Activated CD4-positive, CD25-positive, alpha-beta regulatory T cell treated with anti-CD3 and anti-CD28 coated beads, Interleukin-2, amount 50 U/mL, for 16 hours (primary cell): ENCODE measurements around the gene ZC3H18.
A peak's percentile ranks its signal among the peaks of the same experiment; 100 is the strongest.
"Not testable (repeated sequence)": the region's sequence is repeated elsewhere in the genome, so short reads cannot be mapped to it uniquely, and the experiment has no call there.

Experiments used
- DNase-seq: peaks from one replicate; pipeline ENCODE4 v3.0.0-alpha.2; 2020; ENCODE audit warnings: low read depth, low spot score

Gene ZC3H18

DNA sequence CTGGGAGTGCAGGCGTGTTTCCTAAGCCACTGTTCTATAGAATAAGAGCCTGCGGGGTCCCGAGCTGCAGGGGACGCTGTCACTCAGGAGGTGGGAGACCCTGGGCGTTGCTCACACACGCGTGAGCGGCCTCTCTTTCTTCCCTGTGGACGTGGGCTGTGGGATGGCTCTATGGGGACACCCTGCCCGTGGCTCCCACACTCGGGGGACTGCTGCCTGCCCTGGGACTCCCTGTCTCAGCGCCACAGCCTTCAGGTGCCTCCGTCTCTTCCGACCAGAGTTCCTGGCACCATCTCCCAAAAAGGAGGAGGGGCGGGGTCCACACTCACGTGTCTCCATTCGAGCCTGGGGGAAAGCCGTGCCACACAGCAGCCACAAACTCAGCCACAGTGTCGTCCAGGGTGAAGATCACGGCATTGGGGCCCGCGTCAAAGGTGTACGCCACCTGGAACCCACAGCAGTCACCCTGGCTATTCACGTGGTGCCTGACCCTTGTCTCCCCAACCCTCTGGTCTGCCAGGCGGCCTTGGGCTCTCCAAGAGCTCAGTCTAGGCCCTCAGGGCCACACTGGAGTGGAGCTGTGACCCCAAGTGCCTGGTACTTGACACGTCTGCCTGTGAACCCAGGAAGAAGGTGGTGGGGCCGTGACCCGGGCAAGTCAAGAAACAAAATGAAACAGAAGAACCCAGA lies 84.3 kb downstream of the ZC3H18 start:
- no peak for DNase-seq

GRCh38 chr16:88655053-88655732 lies 85.0 kb downstream of the ZC3H18 start:
- no peak for DNase-seq

- DNase-seq: no peak
Observed at GRCh38 chr16:88655733-88656281, 85.6 kb downstream of the ZC3H18 start.

DNA sequence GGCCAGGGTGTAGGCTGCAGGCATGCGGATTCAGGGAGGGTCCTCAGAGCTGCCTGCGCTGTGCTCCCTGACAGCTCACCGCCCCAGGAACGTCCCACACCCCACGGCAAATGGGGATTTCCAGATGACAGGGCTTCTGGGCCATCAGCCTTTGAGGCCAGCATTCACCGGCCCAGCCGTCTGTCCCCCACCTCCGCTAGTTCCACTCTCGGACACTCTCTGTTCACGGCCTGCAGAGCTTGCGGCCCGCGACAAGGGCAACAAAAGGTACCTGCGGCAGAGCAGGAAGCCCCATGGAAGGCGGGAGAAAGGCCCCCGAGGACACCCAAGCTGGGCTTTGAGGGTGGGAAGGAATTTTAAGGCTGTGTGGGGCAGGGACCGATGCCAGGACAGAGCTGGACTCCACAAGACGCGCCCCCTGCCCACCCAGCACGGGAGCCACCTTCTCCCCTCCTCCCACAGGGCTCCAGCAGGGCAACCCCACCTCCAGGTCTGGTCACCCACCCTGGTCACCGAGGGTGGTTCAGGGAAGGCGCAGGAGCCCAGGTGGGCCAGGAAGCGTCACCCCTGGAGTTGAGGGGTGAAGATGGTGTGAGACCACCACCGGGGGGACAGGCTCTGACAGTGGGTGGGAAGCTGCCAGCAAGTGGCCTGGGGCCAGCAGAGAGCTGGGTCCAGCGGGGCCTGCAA lies 86.2 kb downstream of the ZC3H18 start:
- no peak for DNase-seq

DNA sequence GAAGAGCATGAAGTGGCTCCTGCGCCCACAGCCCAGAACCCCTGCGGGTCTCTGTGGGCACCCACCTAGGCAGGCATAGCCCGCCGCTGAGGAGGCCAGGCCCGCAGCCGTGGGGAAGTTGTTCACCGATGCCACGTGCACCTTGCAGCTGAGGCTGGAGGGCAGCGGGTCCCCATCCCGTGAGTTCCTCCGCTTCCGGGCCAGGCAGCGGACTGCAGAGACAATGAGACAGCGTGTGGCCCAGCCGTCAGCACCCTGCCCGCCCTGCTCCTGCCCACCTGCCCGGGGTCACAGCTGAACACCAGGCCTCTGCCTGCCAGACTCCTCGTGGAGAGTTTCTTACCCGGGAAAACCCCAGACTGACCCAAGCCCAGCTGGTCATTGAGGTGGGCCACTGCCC lies 87.2 kb downstream of the ZC3H18 start:
- DNase-seq: no peak

DNA sequence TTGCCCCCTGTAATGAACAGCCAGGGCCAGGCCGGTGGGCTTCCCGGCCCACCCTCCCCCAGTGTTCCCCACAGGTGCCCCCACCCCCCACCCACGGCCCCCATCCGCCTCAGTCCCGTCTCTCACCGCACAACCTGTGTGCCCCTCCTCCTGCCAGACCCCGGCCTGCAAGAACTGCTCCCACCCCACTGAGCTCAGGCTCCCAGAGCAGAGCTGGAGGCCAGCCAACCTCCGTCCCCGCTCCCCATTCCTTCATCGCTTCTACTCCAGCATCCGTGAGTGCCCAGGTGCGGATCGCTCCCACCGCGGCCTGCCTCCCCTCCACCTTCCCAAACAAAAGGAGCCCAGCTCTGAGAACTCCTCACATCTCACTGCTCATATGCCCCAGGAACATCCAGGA lies 88.5 kb downstream of the ZC3H18 start:
- DNase-seq: no peak

DNA sequence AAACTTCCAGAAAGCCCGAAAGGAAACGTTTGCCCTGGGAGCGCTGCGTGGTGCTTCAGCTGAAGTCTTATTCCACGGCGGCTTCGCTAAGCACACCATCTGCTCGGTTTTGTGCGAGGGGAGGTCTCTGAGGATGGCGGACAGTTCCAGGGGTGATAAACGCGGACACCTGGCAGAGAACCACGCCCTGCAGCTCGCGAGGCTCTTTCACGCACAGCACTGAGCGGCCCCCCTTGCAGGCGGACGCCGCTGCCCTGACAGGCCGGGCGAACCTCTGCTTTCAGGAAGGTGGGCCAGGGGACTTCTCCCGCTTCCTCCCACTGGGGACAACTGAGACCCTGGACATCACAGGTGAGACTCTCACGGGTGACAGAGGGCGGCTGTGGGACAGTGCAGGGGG lies 89.0 kb downstream of the ZC3H18 start:
- DNase-seq: no peak

GRCh38 chr16:88661468-88661867 lies 91.3 kb downstream of the ZC3H18 start:
- DNase-seq: no peak

- DNase-seq: no peak
Observed at GRCh38 chr16:88662222-88662842, 92.1 kb downstream of the ZC3H18 start.

DNA sequence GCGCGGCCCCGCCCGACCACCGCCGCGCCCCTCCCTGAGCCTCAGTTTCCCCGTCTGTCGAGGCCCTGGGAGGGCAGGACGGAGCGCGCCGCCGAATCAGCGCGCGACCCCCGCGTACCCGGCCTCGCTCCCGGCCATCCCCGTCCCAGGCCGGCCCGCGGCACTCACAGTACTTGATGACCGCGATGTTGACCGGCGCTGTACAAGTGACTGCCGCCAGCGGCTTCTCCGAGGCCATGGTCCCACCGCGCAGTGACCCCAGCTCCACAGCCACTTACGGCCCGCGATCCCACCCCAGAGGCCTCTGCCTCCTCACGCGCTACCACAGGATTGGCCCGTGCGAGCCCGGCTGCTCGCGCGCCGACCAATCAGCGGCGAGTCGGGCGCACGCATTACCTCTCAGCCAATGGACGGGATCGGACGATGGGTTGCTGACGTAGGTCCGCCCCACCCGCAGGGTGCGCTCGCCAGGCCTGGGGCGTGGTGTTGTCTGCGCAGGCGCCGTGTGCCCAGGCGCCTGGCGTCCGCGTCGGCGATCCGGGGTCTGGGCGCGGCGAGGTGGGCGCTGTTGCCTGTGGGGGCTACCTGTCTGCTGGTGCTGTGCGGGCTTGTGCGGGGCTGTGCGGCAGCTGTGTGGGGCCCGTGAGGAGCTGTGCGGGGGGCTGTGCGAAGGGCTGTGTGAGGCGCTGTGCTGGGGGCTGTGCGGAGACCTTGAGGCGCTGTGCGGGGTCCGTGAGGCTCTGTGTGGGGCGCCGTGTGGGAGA lies 92.8 kb downstream of the ZC3H18 start, which contains the start of gene MVD:
Gene MVD (minus strand): TSS at position 249 of the 764 bp plus-strand sequence. CDS start 11 bp downstream, at position 238.
- DNase-seq: peak; percentile 92

DNA sequence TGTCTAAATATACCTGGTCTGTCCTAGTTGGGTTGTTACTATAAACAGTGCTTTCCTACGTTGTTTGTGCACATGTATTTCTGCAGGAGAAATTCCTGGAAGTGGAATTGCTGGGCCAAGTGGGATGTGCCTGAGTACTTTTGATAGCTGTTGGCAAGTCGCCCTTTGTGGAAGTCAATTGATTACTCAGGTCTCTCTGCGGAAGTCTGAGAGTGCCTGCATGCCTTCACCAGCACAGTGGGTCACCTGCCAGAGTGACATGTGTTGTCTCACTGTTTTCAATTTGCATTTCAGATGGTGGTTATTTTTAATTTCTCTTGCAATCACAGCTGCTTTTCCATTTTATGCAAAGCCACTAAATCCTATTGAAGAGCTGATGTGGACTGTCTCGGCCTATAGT lies 94.9 kb downstream of the ZC3H18 start:
- DNase-seq: no peak

- DNase-seq: no peak
Observed at GRCh38 chr16:88665570-88665969, 95.4 kb downstream of the ZC3H18 start.

DNA sequence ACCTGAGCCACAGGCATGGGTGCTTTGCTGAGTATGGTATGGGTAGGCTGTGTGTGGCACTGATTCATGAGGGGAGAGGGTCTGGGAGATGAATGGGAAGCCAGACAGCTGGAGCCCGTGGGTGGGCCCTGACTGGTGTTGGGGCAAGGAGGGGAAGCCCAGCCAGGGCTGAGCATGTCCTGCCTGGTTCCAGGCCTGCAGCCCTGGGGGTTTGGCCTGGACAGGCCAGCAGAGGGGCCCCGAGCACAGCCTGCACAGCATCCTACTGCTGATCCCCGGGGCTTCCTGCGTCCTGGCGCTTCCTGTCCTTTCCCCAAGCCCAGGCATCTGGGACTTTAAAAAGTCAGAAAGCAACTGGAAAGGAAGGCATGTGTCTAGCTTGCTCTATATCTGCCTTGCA lies 97.3 kb downstream of the ZC3H18 start:
- DNase-seq: no peak

DNA sequence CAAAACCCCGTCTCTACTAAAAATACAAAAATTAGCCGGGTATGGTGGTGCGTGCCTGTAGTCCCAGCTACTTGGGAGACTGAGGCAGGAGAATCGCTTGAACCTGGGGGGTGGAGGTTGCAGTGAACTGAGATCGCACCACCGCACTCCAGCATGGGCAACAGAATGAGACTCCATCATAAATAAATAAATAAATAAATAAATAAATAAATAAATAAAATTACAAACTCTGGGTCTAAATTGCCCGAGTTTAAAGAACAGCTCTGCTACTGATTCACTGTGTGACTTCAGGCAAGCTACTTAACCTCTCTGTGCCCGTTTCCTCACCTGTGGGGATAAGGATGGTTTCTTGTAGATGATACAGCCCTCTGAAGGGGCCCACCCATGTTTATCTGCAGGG lies 99.3 kb downstream of the ZC3H18 start:
- not testable (repeated sequence) for DNase-seq

DNA sequence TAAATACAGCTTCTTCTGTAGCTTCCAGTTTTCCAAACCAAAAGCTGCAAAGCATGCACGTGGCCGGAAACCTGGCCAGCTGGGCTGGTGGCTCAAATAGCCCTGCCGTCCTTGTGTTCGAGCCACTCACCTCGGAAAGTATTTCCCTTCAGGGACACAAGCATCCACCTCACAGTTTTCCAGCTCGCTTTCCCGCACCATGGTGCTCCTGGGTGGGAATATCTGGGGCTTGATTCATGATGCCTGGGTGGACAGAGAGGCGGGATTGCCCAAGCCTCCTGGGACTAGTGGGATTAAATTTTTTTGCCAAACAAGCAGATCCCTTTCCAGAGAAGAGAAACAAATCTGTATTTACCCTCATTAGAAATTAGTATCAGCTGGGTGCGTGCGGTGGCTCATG lies 99.8 kb downstream of the ZC3H18 start:
- DNase-seq: no peak

DNA sequence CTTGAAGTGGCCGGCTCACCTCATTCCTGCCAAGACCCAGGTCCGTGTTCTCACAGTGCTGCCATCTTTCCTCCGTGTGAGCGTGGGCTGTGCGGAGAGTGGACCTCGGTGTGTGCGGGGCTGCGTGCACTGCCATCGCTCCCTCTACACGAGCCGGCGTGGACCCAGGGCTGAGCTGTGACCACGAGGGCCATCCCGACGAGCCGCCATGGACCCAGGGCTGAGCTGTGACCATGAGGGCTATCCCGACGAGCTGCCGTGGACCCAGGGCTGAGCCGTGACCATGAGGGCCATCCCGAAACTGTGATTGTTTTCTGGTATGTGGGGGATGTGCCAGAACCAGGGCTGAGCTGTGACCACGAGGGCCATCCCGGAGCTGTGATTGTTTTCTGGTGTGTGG lies 101.6 kb downstream of the ZC3H18 start:
- DNase-seq: no peak

DNA sequence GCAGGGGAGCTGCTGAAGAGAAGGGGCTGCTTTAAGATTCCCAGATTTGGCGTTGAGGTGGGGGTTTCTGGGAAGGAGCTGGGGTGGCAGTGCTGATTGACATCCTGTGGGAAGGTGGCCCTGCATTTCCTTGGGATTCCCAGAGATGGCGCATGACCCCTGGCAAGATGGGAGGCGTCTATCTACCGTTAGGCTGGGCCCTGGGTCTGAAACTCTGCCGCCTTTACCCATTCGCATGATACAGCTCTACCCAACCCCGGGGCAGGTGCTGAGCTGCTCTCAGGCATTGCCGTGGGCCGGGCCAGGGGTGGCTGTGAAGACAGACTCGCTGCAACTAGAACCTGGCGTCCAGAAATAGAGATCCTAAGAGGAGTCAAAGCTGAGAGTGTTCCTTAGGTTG lies 102.6 kb downstream of the ZC3H18 start:
- DNase-seq: no peak

GRCh38 chr16:88673716-88674379 lies 103.6 kb downstream of the ZC3H18 start:
- no peak for DNase-seq

GRCh38 chr16:88676502-88677242 lies 106.5 kb downstream of the ZC3H18 start:
- no peak for DNase-seq

- no peak for DNase-seq
Observed at GRCh38 chr16:88677721-88678120, 107.5 kb downstream of the ZC3H18 start.
